GM19463 (cell line): ENCODE results near the gene SLC8A1.

Experiments used
- ATAC-seq: cut with Tn5 transposase; IDR thresholded peaks from one replicate; pipeline ENCODE4 v1.9.1; 2021; ENCODE audit warnings: mild to moderate bottlenecking, moderate library complexity; ENCODE audit not compliant: unreplicated experiment

SLC8A1 gene

DNA sequence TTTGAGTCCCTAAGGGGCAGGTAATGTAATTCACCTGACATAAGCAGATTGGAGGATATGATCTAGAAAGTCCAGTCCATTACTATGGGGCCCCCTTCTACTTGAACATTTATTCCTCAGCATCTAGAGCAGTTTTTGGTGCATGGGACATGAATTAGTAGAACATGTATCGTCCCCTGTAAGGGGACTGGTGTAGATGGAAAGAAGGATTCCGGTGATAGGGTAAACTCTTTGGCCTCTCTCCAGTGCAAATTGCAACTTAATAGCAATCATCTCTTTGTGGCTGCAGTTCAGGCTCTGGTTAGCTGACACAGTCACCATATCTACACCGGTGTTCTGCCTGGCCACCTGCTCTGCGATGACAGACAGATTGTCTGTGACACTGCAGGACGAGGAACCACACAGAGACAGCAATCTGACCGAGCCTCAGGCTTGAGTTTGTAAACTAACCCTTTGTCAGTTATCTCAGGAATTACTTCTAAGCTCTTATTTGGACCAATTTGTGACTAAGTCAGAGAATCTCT, 6.4 kb upstream of the SLC8A1 start:
- no peak for ATAC-seq

- no peak for ATAC-seq
Measured at GRCh38 chr2:40457837-40458236, 5.9 kb upstream of the SLC8A1 start.

DNA sequence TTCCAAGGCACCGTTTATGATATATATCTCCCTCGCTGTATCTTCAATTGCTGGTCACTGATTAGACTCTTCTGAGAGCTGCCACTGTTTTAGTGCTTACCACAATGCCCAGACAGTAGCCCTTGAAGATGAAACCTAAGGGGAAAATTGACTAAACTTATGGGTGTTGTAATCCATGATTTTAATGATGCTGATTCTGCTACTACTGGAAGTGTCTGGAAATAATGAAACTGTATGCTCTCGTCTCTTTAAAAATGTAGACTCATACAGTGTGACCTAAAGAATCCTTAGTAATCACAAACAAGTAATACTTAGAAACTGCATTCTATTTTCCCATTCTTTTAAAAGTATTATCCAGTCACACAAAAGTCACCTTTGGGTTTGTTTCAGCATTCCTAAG, 5.5 kb upstream of the SLC8A1 start:
- no peak for ATAC-seq

DNA sequence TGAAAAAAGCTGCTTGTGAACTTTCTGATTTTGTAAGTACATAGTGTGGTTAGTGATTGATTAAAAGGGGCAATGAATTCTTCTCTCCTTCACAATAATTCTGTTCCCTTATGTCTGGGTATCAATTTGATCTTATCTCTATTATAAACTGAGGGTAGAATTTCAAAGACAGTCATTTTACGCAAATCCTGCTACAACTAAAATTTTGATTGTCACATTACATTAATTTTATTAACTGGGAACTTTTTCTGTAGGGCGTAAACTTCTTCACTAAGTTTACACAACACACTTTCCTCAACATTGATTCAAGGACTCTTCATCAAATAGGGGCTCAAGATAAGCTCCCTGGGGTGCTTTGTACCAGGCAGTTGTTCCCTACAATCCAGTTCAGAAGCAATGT, 5.0 kb upstream of the SLC8A1 start:
- no peak for ATAC-seq

- ATAC-seq, result no peak
Measured at GRCh38 chr2:40455661-40456060, 3.8 kb upstream of the SLC8A1 start.

- no peak for ATAC-seq
Measured at GRCh38 chr2:40454321-40454720, 2.4 kb upstream of the SLC8A1 start.

DNA sequence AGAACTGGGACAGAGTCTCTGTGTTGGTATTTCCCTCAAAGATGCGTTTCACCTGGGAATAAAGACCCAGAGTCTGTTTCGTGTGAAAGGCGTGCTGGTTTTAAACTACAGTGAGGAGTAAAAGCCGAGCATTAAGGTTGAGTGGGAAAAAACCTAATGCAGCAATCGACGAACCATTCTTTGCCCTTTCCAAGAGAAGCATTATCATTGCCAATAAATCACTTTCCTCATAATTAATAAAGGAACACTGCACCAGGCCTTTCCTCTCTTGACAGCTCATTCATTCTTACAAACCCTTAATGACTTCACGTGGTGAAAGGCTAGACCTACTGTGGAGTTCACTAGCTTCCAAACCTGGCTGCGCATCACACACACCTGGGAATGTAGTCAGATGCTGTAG, 896 bp upstream of the SLC8A1 start:
- no peak for ATAC-seq

GRCh38 chr2:40450796-40451430, 977 bp downstream of the SLC8A1 start:
- no peak for ATAC-seq

DNA sequence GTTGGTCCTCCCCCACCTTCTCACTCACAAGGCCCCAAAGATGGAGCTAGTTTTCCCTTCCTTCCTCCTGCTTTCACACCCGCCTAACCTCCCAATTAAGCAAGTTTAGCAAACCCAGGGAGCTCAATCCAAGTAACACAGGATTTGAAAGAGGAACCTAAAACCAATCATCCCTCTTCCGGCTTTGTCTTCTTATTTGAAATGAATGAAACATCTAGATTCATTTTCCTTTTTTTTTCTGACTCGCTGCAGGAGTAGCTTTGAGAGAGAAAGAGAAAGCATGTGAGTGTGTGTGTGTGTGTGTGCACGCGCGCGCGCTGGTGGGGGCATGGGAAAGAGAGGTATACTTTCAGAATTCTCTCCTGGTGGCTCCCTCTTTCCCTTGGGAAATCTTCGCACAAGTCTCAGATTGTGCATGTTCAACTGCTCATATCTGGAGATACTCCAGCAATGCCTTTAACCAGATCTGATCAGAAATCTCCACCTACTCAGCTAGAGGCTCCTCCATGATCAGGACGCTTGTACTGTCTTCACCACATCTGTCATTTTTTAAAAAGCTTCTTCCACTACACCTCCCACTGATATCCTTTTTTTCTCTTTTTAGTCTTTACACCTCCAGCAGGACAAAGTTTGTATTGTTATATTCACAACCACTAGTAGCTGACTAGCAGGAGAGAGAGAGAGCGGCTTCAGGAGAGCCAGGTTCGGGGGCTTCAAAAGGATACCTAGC, 1.7 kb downstream of the SLC8A1 start:
- ATAC-seq, result no peak

DNA sequence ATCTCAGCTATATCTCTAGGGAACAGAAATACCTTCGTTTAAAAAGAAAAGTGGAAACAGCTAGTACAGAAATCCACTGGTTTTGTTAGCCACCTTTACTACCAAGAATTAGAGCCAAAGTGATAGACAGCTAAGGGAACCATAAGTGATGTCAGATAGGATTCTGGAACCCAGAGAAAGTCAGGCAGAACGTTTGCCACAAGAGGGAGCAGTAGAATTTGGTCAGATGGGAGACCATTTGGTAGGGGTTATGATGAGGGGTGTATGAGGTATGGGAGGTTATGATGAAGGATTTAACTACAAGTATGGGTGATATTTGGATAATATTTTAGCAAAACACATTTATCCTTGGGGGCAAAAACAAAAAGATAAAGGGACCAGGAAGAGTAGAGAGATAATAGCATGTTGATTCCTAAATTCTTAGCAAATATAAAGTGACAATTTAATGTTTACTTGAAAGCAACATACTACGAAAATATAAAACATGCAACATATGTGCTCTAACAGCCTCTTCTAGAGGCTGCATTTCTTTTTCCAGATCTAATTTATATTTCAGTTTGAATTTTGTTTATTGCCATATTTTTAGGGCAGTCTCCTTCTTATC, 3.3 kb downstream of the SLC8A1 start:
- ATAC-seq, result no peak

DNA sequence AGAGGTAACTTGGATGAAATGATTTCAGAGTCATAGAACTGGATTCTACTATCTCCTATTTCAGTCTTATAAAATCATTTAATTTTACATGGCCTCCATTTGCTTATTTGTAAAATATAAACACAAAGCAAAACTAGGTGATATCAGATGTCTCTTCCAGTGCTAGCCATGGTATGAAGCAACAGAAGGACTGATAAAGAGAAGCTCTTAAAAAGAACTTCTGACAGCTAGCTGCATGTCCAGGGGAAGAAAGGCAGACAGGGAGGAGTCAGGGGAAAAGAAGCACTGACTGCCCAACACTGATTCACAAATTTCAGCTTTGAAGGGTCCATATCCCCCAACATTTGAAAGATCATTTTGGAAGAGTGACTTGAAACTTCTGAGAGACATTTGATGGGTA, 6.4 kb downstream of the SLC8A1 start:
- ATAC-seq, result no peak

GRCh38 chr2:40440835-40441234, 11.1 kb downstream of the SLC8A1 start:
- no peak for ATAC-seq

DNA sequence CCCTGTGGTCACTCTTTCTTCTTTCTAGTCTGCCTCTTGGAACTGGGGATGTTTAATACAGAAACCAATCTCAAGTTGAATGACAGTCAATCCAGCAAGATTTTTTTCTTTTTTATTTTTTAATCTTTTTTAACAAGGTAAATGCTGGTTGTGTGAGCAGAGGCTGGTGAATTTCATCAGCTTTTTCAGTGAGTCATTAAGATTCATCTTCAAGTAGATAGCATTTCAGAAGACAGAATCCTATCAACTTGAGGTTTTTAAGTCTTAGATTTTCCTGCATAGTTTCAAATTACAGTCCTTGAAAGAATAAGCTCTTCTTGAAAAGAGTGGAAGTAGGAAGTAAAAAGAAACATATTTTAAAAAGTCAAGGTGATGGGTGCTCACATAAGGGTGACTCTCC, 12.4 kb downstream of the SLC8A1 start:
- no peak for ATAC-seq

DNA sequence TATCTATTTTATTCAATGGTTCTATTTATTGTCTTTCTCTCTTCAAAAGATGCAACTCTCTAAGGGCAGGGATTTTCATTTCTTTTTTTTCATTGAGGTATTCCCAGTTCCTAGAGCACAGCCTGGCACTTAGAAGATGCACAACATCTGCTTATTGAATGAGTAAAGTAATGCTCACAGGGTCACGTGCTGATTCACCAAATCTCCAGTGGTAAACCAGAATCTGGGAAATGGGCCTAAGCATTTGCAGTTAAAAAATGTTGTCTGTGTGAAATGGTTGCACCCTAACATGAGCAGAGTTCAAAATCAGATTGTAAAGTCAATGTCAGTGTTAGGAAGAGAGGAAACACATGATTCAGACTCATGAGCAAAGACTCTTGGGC, 15.8 kb downstream of the SLC8A1 start:
- ATAC-seq, result no peak

- no peak for ATAC-seq
Measured at GRCh38 chr2:40435426-40436092, 16.3 kb downstream of the SLC8A1 start.

- ATAC-seq, result no peak
Measured at GRCh38 chr2:40434731-40435271, 17.1 kb downstream of the SLC8A1 start.

GRCh38 chr2:40433736-40434135, 18.2 kb downstream of the SLC8A1 start:
- no peak for ATAC-seq

GRCh38 chr2:40432921-40433483, 18.9 kb downstream of the SLC8A1 start:
- no peak for ATAC-seq

DNA sequence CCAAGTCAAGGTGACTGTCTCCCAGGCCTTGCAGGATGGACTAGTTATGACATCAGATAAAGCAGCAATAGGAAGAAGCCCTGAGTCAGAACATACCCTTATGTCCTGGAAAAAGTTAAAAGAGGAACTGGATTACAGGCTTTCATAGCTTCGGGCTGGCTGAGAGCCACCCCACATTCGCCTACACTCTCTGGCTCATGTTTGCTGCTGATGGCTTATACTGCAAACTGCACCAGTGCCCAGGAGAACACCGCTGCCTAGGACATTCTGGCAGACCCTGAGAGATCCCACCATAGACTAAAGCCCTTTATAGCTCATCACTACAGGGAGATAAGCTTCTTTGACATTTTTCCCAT, 20.3 kb downstream of the SLC8A1 start:
- no peak for ATAC-seq

DNA sequence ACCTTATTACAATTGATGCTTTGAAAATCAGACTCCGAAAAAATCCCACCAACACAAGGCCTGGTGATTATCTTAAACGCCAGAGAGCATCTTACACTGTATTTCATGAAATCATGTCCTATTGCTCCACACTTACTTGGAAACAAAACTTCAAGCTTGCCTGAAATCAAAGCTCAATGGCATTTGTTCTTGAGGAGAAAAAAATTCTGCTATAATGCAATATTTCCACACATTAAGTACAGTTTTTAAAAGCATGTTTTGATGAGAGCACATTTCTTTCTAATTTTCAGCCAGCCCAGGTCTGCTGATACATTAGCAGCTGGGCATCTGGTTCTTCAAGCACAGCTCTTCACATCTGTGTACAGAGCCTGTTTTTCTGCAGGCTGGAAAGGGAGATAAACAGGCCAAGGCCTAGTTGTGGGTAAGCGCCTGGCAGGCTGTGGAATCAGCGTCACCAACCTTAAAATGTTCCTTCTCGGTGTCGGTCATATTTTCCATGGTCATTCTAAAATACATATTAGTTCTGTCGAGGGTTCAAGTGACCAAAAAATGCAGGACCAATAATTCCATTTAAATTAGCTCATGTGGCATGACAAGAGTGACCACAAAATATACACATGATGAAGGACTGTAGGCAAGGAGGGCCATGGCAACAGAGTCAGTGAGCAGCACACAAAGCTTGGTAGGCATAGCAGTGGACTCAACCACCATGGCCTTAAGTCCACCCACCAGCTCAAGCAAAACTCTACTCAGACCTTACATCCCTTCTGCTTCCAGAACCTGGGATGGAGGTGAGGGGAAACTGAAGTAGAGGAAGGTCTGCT, 20.9 kb downstream of the SLC8A1 start:
- no peak for ATAC-seq
